DOHH2 (cell line): ENCODE data around the gene PCDHGA12.

Experiments
- CTCF ChIP-seq: fragments of 200-600 bp; sonication (generic); IDR thresholded peaks from one replicate; pipeline ENCODE4 v1.5.1; 2014; ENCODE audit warnings: antibody characterized with exemption, mild to moderate bottlenecking, low read depth, low read length; ENCODE audit not compliant: poor library complexity, severe bottlenecking
- EZH2phosphoT487 ChIP-seq: fragments of 200-600 bp; sonication (generic); IDR thresholded peaks from 2 replicates; pipeline ENCODE4 v1.6.1; 2017; ENCODE audit warnings: borderline replicate concordance, mild to moderate bottlenecking, antibody characterized with exemption, low read length, moderate library complexity, mixed read lengths

GRCh38 chr5:141427783-141428426 is 2.4 kb upstream of the PCDHGA12 start:
- no peak for TF ChIP-seq CTCF
- no peak for TF ChIP-seq EZH2phosphoT487
